Neural cell (in vitro differentiated cells): ENCODE results near the gene TMEM117.

Experiments used
- EP300 ChIP-seq: fragments of 450-650 bp; conservative IDR thresholded peaks from 2 replicates; pipeline ENCODE4 v1.6.1; 2014; ENCODE audit warnings: antibody characterized with exemption, mild to moderate bottlenecking, moderate library complexity; ENCODE audit not compliant: poor library complexity, severe bottlenecking
- EZH2 ChIP-seq: fragments of 200-600, 300-800 bp; shearing (Covaris generic), sonication (generic); IDR thresholded peaks from 2 replicates; pipeline ENCODE4 v1.6.1; 2014; ENCODE audit warnings: antibody characterized with exemption, low read length, borderline replicate concordance, mild to moderate bottlenecking; ENCODE audit not compliant: insufficient read depth, poor library complexity, severe bottlenecking
- POLR2AphosphoS5 ChIP-seq: IDR thresholded peaks from 2 replicates; pipeline ENCODE4 v1.6.1; 2012
- RAD21 ChIP-seq: fragments of 450-650 bp; conservative IDR thresholded peaks from 2 replicates; pipeline ENCODE4 v1.6.1; 2014; ENCODE audit warnings: antibody characterized with exemption, mild to moderate bottlenecking, moderate library complexity
- SMC3 ChIP-seq: fragments of 450-650 bp; conservative IDR thresholded peaks from 2 replicates; pipeline ENCODE4 v1.6.1; 2014; ENCODE audit warnings: antibody characterized with exemption, mild to moderate bottlenecking, moderate library complexity; ENCODE audit not compliant: poor library complexity
- TAF1 ChIP-seq: IDR thresholded peaks from 2 replicates; pipeline ENCODE4 v1.6.1; 2012; ENCODE audit warnings: low read depth
- TF ChIP-seq, protein P1 (sequence below): fragments of 450-650 bp; IDR thresholded peaks from 2 replicates; pipeline ENCODE4 v1.5.1; 2014; ENCODE audit warnings: antibody characterized with exemption, mild to moderate bottlenecking, moderate library complexity; ENCODE audit not compliant: poor library complexity, severe bottlenecking

DNA sequence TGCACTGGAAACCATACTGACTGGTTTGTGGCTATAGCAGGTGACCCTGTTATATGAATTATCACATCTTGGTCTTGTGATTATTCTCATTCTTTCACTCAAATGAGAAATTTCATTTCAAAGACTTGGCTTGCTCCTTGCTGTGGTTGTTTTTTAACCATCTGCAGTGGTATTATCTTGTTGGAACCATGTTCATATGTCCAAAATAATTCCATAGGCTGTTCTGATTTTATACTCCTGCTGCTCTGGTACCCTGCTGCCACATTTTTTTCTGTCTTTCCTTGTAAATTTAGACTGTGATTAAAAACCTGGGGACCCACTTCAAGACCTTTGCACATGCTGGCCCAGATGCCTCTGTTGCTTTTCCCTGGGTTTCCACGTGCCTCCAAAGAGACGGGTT lies 190.2 kb downstream of the TMEM117 start:
- TF ChIP-seq, protein P1, sequence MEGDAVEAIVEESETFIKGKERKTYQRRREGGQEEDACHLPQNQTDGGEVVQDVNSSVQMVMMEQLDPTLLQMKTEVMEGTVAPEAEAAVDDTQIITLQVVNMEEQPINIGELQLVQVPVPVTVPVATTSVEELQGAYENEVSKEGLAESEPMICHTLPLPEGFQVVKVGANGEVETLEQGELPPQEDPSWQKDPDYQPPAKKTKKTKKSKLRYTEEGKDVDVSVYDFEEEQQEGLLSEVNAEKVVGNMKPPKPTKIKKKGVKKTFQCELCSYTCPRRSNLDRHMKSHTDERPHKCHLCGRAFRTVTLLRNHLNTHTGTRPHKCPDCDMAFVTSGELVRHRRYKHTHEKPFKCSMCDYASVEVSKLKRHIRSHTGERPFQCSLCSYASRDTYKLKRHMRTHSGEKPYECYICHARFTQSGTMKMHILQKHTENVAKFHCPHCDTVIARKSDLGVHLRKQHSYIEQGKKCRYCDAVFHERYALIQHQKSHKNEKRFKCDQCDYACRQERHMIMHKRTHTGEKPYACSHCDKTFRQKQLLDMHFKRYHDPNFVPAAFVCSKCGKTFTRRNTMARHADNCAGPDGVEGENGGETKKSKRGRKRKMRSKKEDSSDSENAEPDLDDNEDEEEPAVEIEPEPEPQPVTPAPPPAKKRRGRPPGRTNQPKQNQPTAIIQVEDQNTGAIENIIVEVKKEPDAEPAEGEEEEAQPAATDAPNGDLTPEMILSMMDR: no peak
- no peak for TF ChIP-seq EZH2
- no peak for TF ChIP-seq RAD21
- TF ChIP-seq POLR2AphosphoS5: no peak
- TF ChIP-seq EP300: no peak
- TF ChIP-seq SMC3: no peak
- TF ChIP-seq TAF1: no peak
